EH (cell line): ENCODE data around the gene RLIM.
A peak's percentile ranks its signal among the peaks of the same experiment; 100 is the strongest.

Experiments used
- DNase-seq: peaks from one replicate; pipeline ENCODE4 v3.0.0-alpha.2; 2015; ENCODE audit warnings: low read depth

The RLIM gene

GRCh38 chrX:74536152-74536831, 78.1 kb downstream of the RLIM start:
- peak; percentile 86 for DNase-seq

GRCh38 chrX:74535408-74536151, 78.8 kb downstream of the RLIM start:
- peak; percentile 67 for DNase-seq
